PC-3 (cell line): ENCODE data around the gene RRP9. TPM values are rescaled to one million over a fixed set of nuclear protein-coding genes. Genes with fewer than 3 reads are reported as not detected.

Source experiments
- ATAC-seq: fragments of 200-7000 bp; cut with Tn5 transposase; 2 replicates; pipeline ENCODE4 v1.9.1; 2020; ENCODE audit warnings: mild to moderate bottlenecking, moderate library complexity
- BruUV-seq: library from RNA; stranded (reverse); fragments of 400-500 nt; replicated peaks from 2 replicates; lab custom pipeline; 2021; lab: Mats Ljungman, UMichigan
- CTCF ChIA-PET: fragments of 300-600 bp; sonication (Branson Sonifier 250); formaldehyde crosslinking; loops from one replicate; lab custom pipeline; 2022; ENCODE audit warnings: antibody characterized with exemption; lab: Charles Lee
- POLR2A ChIA-PET: fragments of 300-600 bp; sonication (Branson Sonifier 250); formaldehyde crosslinking; loops from one replicate; lab custom pipeline; 2022; ENCODE audit warnings: antibody characterized with exemption; ENCODE audit not compliant: unreplicated experiment; lab: Charles Lee
- DNase-seq: peaks from one replicate; pipeline ENCODE4 v3.0.0-alpha.2; 2015
- H2AFZ ChIP-seq: fragments of 300-600 bp; sonication (generic); 2 replicates; pipeline ENCODE4 v1.6.0; 2016; ENCODE audit warnings: antibody characterized with exemption, low read length
- H3F3A ChIP-seq: fragments of 300-600 bp; sonication (generic); one replicate; pipeline ENCODE4 v1.6.0; 2017; ENCODE audit warnings: antibody characterized with exemption, low read length, control low read depth, mild to moderate bottlenecking; ENCODE audit not compliant: unreplicated experiment
- H3K27ac ChIP-seq: fragments of 300-600 bp; sonication (generic); 2 replicates; pipeline ENCODE4 v1.5.1; 2016; ENCODE audit warnings: mild to moderate bottlenecking, low read length
- H3K27me3 ChIP-seq: fragments of 300-600 bp; sonication (generic); 2 replicates; pipeline ENCODE4 v1.6.1; 2016; ENCODE audit warnings: low read length, mixed read lengths
- H3K36me3 ChIP-seq: fragments of 300-600 bp; sonication (generic); 2 replicates; pipeline ENCODE4 v1.6.1; 2016; ENCODE audit warnings: low read depth, mixed run types, low read length, mixed read lengths
- H3K4me1 ChIP-seq: fragments of 300-600 bp; sonication (generic); 2 replicates; pipeline ENCODE4 v1.5.1; 2016; ENCODE audit warnings: low read length; ENCODE audit not compliant: insufficient read depth
- H3K4me2 ChIP-seq: fragments of 300-600 bp; sonication (generic); 2 replicates; pipeline ENCODE4 v1.6.0; 2016; ENCODE audit warnings: low read length
- H3K4me3 ChIP-seq: fragments of 300-600 bp; sonication (generic); 2 replicates; pipeline ENCODE4 v1.5.1; 2016; ENCODE audit warnings: mild to moderate bottlenecking, low read length, mixed read lengths
- H3K79me2 ChIP-seq: fragments of 300-600 bp; sonication (generic); 2 replicates; pipeline ENCODE4 v1.6.1; 2017; ENCODE audit warnings: low read length, mixed read lengths
- H3K9ac ChIP-seq: fragments of 300-600 bp; sonication (generic); 2 replicates; pipeline ENCODE4 v1.6.0; 2016; ENCODE audit warnings: mild to moderate bottlenecking, low read length
- H3K9me2 ChIP-seq: fragments of 300-600 bp; sonication (generic); replicated peaks from 2 replicates; pipeline ENCODE4 v1.6.1; 2016; ENCODE audit warnings: mixed run types, low read length, mixed read lengths
- H3K9me3 ChIP-seq: fragments of 300-600 bp; sonication (generic); 2 replicates; pipeline ENCODE4 v1.6.1; 2016; ENCODE audit warnings: low read length, mixed read lengths
- H4K20me1 ChIP-seq: fragments of 300-600 bp; sonication (generic); 2 replicates; pipeline ENCODE4 v1.6.1; 2016; ENCODE audit warnings: low read length, mixed read lengths
- EZH2 ChIP-seq: fragments of 300-600 bp; sonication (generic); IDR thresholded peaks from one replicate; pipeline ENCODE4 v1.6.1; 2017; ENCODE audit warnings: antibody characterized with exemption, mild to moderate bottlenecking, low read length; ENCODE audit not compliant: unreplicated experiment
- EZH2phosphoT487 ChIP-seq: fragments of 300-600 bp; sonication (generic); IDR thresholded peaks from 2 replicates; pipeline ENCODE4 v1.6.1; 2018; ENCODE audit warnings: mild to moderate bottlenecking, antibody characterized with exemption, low read length, borderline replicate concordance
- intact Hi-C: fragments of 100-400 bp; cut with micrococcal nuclease; formaldehyde crosslinking; loops from 2 replicates; pipeline ENCODE4 v1.9.0; 2023
- total RNA-seq: library from RNA; depleted of rRNA; stranded (reverse); fragments of >200 nt; gene quantifications from 2 replicates; pipeline ENCODE4 v1.2.3, GENCODE V29; 2014
- TF ChIP-seq, protein P1 (sequence below): fragments of 300-600 bp; sonication (generic); conservative IDR thresholded peaks from 2 replicates; pipeline ENCODE4 v1.5.1; 2017; ENCODE audit warnings: antibody characterized with exemption, low read depth, mild to moderate bottlenecking, low read length

Gene RRP9
- total RNA-seq, 1 experiment from 2014 or later, result 95.0 TPM

DNA sequence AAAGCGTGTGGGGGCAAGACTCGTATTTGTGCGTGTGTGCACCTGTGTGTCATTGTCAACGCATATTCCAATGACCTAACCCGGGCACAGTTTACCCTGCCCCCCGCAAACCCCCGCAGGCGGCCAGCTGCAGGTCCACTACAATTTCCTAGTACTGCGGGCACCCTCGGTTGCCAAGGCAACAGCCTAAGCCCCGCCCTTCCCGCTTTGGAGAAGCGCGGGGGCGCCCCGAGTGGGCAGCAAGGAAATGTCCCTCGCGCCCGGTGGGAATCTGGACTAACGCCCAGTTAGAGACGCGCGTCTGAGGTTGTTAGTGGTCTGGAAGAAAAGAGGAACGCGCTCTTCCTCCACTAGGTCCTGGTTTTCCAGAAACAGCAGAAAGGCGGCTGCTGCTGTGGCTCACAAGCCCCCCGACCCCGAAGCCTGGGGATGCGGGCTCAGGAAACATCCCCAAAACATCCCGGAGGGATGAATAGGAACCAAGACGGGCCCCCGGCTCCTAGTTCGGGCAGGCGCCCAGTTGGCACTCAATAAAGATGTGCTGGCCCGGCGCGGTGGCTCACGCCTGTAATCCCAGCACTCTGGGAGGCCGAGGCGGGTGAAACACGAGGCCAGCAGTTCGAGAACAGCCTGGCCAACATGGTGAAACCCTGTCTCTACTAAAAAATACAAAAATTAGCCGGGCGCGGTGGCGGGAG, 34.3 kb upstream of the RRP9 start:
- peak overlapping the region; percentile 100 for H3K4me2 ChIP-seq
- POLR2A ChIA-PET, result no interaction called here
- H4K20me1 ChIP-seq, result no peaks in the 10 kb centered on the region
- DNase-seq (peak; percentile 37), ATAC-seq (no peak)
- intact Hi-C loops, result loop anchor here (2.0 kb wide), 1 partner anchor 23 kb away; no protein-coding TSS in a partner anchor
- H3K27ac ChIP-seq, result no peak overlapping the region
- no peak overlapping the region for H3K9ac ChIP-seq
- no peaks in the 10 kb centered on the region for H3K27me3 ChIP-seq
- TF ChIP-seq, protein P1, sequence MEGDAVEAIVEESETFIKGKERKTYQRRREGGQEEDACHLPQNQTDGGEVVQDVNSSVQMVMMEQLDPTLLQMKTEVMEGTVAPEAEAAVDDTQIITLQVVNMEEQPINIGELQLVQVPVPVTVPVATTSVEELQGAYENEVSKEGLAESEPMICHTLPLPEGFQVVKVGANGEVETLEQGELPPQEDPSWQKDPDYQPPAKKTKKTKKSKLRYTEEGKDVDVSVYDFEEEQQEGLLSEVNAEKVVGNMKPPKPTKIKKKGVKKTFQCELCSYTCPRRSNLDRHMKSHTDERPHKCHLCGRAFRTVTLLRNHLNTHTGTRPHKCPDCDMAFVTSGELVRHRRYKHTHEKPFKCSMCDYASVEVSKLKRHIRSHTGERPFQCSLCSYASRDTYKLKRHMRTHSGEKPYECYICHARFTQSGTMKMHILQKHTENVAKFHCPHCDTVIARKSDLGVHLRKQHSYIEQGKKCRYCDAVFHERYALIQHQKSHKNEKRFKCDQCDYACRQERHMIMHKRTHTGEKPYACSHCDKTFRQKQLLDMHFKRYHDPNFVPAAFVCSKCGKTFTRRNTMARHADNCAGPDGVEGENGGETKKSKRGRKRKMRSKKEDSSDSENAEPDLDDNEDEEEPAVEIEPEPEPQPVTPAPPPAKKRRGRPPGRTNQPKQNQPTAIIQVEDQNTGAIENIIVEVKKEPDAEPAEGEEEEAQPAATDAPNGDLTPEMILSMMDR, result peak; percentile 29; the same call in 1 of the 2 replicates
- TF ChIP-seq EZH2phosphoT487, result no peak
- H3K9me2 ChIP-seq, result no peaks in the 10 kb centered on the region
- no peaks in the 10 kb centered on the region for H3K9me3 ChIP-seq
- no peaks in the 10 kb centered on the region for H3F3A ChIP-seq
- H3K79me2 ChIP-seq, result peaks cover 32% of the 10 kb centered on the region
- CTCF ChIA-PET, result no interaction called here
- H3K36me3 ChIP-seq, result no peaks in the 10 kb centered on the region
- H3K4me1 ChIP-seq, result peaks cover 23% of the 10 kb centered on the region
- BruUV-seq, result no TSS peak
- peak overlapping the region; percentile 99 for H2AFZ ChIP-seq
- peak overlapping the region; percentile 99 for H3K4me3 ChIP-seq

DNA sequence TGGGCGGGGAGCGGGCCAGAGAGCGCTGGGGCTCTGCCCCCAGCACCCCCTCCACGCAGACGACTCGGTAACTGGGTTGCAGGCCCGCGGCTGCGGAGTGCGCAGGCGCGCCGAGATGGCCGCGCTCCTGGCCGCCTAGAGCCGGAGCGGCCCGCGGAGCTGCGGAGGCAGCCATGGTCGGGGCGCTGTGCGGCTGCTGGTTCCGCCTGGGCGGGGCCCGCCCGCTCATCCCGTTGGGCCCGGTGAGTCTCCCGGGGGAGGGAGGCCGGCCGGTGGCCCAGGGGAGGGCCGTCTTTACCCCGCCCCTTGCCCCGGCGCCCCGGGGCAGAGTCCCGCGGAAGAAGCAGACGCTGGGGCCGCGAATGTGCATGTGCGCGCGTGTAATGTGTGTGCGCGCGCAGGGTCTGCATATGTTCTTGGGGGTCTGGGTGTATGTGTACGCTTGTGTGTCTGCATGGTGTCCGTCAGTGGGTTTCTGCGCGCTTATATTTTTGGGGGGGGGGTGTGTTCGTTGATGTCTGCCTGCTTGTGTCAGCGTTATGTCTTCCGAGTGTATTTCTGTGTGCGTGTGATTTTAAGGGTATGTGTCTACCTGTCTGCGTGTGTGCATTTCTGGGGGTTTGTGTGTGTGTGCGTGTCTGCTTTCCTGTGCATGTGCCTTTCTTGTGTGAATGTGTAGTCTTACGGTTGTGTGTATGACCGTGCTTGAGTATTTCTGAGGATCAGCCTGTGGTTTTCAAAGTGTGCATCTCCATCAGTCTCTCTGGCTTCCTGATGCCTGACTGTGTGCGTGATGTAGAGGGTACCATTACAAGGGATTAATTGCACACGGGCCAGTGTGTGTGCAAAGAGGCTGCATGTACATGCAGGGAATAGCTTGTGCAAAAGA, 33.5 kb upstream of the RRP9 start, which contains the start of gene ABHD14A:
Gene ABHD14A, plus strand, starts transcription at position 102 of the 889 bp plus-strand sequence. Its CDS starts 72 bp downstream, at position 174.
- Histone ChIP-seq H3K4me2 (peak within 1 kb of the TSS; percentile 100), H3K4me3 (peak within 1 kb of the TSS; percentile 99), H3K4me1 (peaks cover 23% of the 10 kb centered on the region), H2AFZ (peak within 1 kb of the TSS; percentile 99), H3K27ac (peak within 1 kb of the TSS; percentile 32), H3K9me2 (no peaks in the 10 kb centered on the region), H3F3A (no peaks in the 10 kb centered on the region), H3K36me3 (no peaks in the 10 kb centered on the region), H3K79me2 (peaks cover 33% of the 10 kb centered on the region), H3K9me3 (no peaks in the 10 kb centered on the region), H3K9ac (peak within 1 kb of the TSS; percentile 95), H4K20me1 (no peaks in the 10 kb centered on the region), H3K27me3 (no peaks in the 10 kb centered on the region)
- BruUV-seq, result TSS peak; percentile 77
- POLR2A ChIA-PET, result interaction anchor here (0.7 kb wide), 1 partner anchor 475 kb away, joined by 3 read pairs; no protein-coding TSS in a partner anchor
- ATAC-seq (peak; percentile 69), DNase-seq (peak; percentile 81)
- CTCF ChIA-PET, result interaction anchor here (2.5 kb wide), 1 partner anchor 33 kb away, joined by 46 read pairs; the partner anchor contains the start of genes PARP3 and RRP9
- no peak for TF ChIP-seq EZH2
- TF ChIP-seq EZH2phosphoT487, result no peak
- TF ChIP-seq, protein P1, result no peak
- intact Hi-C loops, result loop anchor here (1.0 to 2.0 kb wide), 2 partner anchors 24 to 33 kb away; partner anchors contain the start of gene PARP3
